Gastroesophageal sphincter (tissue), 3 donors: ENCODE results near the gene DDIAS.

Experiments used
- CTCF ChIP-seq, 4 experiments: fragments of 200-600 bp in 2 of 4; fragments of 450-650 bp in 2 of 4; sonication (generic) in 1 of 4; IDR thresholded peaks; one replicate each; pipeline ENCODE4 v1.5.1; 2017 to 2019; ENCODE audit warnings: antibody characterized with exemption in 4 of 4, mild to moderate bottlenecking in 2 of 4, moderate library complexity in 2 of 4
- EP300 ChIP-seq: sonication (generic); formaldehyde crosslinking; IDR thresholded peaks from one replicate; pipeline ENCODE4 v1.6.1; 2017; ENCODE audit warnings: antibody characterized with exemption, mild to moderate bottlenecking
- POLR2A ChIP-seq, 2 donors: fragments of 450-650 bp; IDR thresholded peaks; one replicate each; pipeline ENCODE4 v1.6.1; 2017; ENCODE audit warnings: antibody characterized with exemption in 2 of 2, mild to moderate bottlenecking in 2 of 2, moderate library complexity in 1 of 2

DNA sequence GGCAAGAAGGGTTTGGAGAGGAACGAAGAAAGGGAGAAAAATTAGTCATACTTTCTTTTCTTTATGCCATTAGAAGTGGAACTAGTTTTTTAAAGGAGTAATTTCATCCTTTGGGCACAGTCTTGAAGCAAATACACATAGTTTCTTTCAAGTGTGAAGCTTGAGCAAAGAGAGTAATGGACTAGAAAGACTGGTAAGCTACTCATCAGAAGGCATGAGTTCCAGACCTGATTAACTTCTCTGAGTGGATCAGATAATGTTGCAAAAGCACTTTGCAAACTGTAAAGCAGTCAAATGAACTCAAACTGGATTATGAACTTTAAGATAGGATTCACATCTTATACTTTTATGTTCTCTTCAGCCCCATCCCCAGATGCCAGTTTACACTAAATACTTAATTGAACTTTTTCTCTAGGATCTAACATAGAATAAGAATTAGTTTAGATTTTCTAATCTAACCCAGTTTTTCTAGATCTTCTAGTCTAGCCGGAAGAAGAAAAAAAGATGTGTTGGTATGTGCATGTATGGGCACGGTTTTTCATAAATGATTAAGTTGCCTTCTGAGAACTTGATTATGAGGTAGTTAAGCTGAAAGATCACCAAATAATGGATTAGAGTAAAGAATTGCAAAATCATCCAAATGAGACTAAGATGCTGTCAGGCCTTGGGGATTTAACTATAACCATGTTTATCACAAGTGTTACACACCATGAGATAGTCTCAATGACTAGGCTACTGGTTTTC, 2.5 kb downstream of the DDIAS start:
- TF ChIP-seq CTCF (IDR thresholded peaks at IDR 0.05): no peak
- no peak for TF ChIP-seq POLR2A (IDR thresholded peaks at IDR 0.05)
- no peak for TF ChIP-seq EP300
